Spleen (tissue), 11 donors: Measurements from ENCODE around the gene ABHD8. TPM values are rescaled to one million over a fixed set of nuclear protein-coding genes. Genes with fewer than 3 reads are reported as not detected.
A peak's percentile ranks its signal among the peaks of the same experiment; 100 is the strongest.

ENCODE experiments used
- DNase-seq: peaks from one replicate; pipeline ENCODE4 v3.0.0-alpha.2; 2020
- H3K27ac ChIP-seq, 8 donors: fragments of 200-600 bp; sonication (generic) in 7 of 8; 1 replicate in 4 of 8; 2 replicates in 4 of 8; pipeline versions ENCODE4 v1.5.0 to v1.8.0; 2016 to 2021; ENCODE audit warnings: inconsistent platforms in 4 of 8, mild to moderate bottlenecking in 4 of 8, moderate library complexity in 1 of 8
- H3K27me3 ChIP-seq, 7 donors: fragments of 200-600 bp; sonication (generic) in 6 of 7; replicated peaks in 1 of 7; 1 replicate in 4 of 7; 2 replicates in 3 of 7; pipeline versions ENCODE4 v1.5.0 to v1.8.0; 2016 to 2021; ENCODE audit warnings: inconsistent platforms in 3 of 7, mild to moderate bottlenecking in 1 of 7
- H3K36me3 ChIP-seq, 6 donors: fragments of 200-600 bp; sonication (generic) in 5 of 6; 1 replicate in 4 of 6; 2 replicates in 2 of 6; pipeline versions ENCODE4 v1.5.0 to v1.8.0; 2016 to 2021; ENCODE audit warnings: inconsistent platforms in 2 of 6
- H3K4me1 ChIP-seq, 6 donors: fragments of 200-600 bp; sonication (generic) in 5 of 6; 1 replicate in 3 of 6; 2 replicates in 3 of 6; pipeline versions ENCODE4 v1.5.0 to v1.8.0; 2016 to 2021; ENCODE audit warnings: inconsistent platforms in 3 of 6
- H3K4me3 ChIP-seq, 8 donors: fragments of 200-600 bp; sonication (generic) in 7 of 8; 1 replicate in 4 of 8; 2 replicates in 4 of 8; pipeline versions ENCODE4 v1.5.0 to v1.8.0; 2016 to 2021; ENCODE audit warnings: inconsistent platforms in 4 of 8, mild to moderate bottlenecking in 4 of 8, moderate library complexity in 2 of 8
- H3K9me3 ChIP-seq, 8 donors: fragments of 200-600 bp; sonication (generic) in 7 of 8; 1 replicate in 4 of 8; 2 replicates in 4 of 8; pipeline versions ENCODE4 v1.5.0 to v1.8.0; 2016 to 2021; ENCODE audit warnings: inconsistent platforms in 4 of 8
- POLR2A ChIP-seq, 3 donors: fragments of 450-650 bp; IDR thresholded peaks; one replicate each; pipeline ENCODE4 v1.5.1; 2017; ENCODE audit warnings: antibody characterized with exemption in 3 of 3, mild to moderate bottlenecking in 1 of 3
- POLR2AphosphoS5 ChIP-seq, 3 donors: sonication (generic); formaldehyde crosslinking; IDR thresholded peaks; one replicate each; pipeline ENCODE4 v1.5.1; 2017; ENCODE audit warnings: antibody characterized with exemption in 3 of 3
- WGBS, 5 donors: extraction: QIAGEN DNeasy Blood & Tissue Kit in 3 of 5; methylation state at CpG; one replicate each; pipeline versions ENCODE4 v1.1.5 to v1.1.7; 2013 to 2018; 5-methylcytosine and 5-hydroxymethylcytosine counted together
- intact Hi-C: fragments of 100-400 bp; cut with DNase I; formaldehyde crosslinking; loops from one replicate; pipeline ENCODE4 v1.15.0; 2023; ENCODE audit warnings: low total_unique reads
- polyA plus RNA-seq, 3 donors: library from polyadenylated mRNA; stranded (reverse); fragments of 200-250 nt; gene quantifications; one replicate each; pipeline ENCODE4 v1.2.1, GENCODE V29; 2013
- total RNA-seq, 7 donors: library from RNA; depleted of rRNA in 3 of 7; stranded (reverse); fragments of >200 nt in 3 of 7; fragmentation: NEBNext Ultra II Directional in 4 of 7; extraction: Animal tissue kit (Norgen Biotek cat#: 25700) in 4 of 7; gene quantifications; one replicate each; pipeline versions ENCODE4 v1.1.0 to v1.2.1, GENCODE V29; 2016 to 2021
- TF ChIP-seq, protein P1 (sequence below), 11 experiments: fragments of 200-600 bp in 7 of 11; fragments of 450-650 bp in 4 of 11; sonication (generic) in 4 of 11; IDR thresholded peaks in 8 of 11; conservative IDR thresholded peaks in 3 of 11; 1 replicate in 7 of 11; 2 replicates in 4 of 11; pipeline versions ENCODE4 v1.4.0 to v1.8.0; 2016 to 2021; ENCODE audit warnings: antibody characterized with exemption in 11 of 11, inconsistent platforms in 4 of 11, mild to moderate bottlenecking in 1 of 11
- donor health status: healthy with polysubstance abuse.
- donor health status: DM: no; HTN: no; CAD: no; lungs with moderate emphysema.
- donor health status: DM: no; HTN: no; CAD: no.
- donor health status: Bipolar disorder and iron deficiency.
- donor health status: healthy.
- donor health status: DM: no; HTN: no; CAD: no.
- donor health status: DM: yes; HTN: yes; CAD: no.

The ABHD8 gene
- total and polyA plus RNA-seq, 10 donors, result 6.5 to 18.7 (median 12.2) TPM

DNA sequence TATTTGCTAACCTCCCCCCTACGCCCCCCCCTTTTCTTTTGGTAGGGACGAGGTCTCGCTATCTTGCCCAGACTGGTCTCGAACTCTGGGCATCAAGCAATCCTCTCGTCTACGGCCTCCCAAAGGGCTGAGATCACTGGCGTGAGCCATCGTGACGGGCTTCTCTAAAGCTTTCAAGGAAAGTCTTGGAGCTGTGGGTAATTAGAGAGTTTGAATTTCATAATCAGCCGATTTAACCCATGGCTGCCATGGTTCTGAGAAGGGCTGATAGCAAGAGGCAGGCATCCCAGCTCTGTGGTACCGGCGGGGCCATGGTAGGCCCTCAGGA lies 679 bp upstream of the ABHD8 start:
- TF ChIP-seq POLR2A (IDR thresholded peaks at IDR 0.05) (no peak), POLR2AphosphoS5 (IDR thresholded peaks at IDR 0.05) (no peak)
- TF ChIP-seq, protein P1, sequence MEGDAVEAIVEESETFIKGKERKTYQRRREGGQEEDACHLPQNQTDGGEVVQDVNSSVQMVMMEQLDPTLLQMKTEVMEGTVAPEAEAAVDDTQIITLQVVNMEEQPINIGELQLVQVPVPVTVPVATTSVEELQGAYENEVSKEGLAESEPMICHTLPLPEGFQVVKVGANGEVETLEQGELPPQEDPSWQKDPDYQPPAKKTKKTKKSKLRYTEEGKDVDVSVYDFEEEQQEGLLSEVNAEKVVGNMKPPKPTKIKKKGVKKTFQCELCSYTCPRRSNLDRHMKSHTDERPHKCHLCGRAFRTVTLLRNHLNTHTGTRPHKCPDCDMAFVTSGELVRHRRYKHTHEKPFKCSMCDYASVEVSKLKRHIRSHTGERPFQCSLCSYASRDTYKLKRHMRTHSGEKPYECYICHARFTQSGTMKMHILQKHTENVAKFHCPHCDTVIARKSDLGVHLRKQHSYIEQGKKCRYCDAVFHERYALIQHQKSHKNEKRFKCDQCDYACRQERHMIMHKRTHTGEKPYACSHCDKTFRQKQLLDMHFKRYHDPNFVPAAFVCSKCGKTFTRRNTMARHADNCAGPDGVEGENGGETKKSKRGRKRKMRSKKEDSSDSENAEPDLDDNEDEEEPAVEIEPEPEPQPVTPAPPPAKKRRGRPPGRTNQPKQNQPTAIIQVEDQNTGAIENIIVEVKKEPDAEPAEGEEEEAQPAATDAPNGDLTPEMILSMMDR (IDR thresholded peaks at IDR 0.05 in 8 of 11, conservative IDR thresholded peaks at IDR 0.05 in 3 of 11), result no peak
- Histone ChIP-seq H3K36me3 (peaks cover 0 to 25% (median 7%) of the 10 kb centered on the region in 6 donors), H3K4me3 (peak overlapping the region in 2 of 8 donors; percentile 65 to 80), H3K27ac (peak overlapping the region in 4 of 8 donors; percentile 82 to 97 (median 94)), H3K4me1 (peaks cover 31 to 79% (median 53%) of the 10 kb centered on the region in 6 donors), H3K9me3 (no peaks in the 10 kb centered on the region), H3K27me3 (no peaks in the 10 kb centered on the region)
- DNase-seq, result peak; percentile 74
- 74 to 88% (median 80%) methylated on average over 12 of the region's 12 CpGs for WGBS, 5 donors
- intact Hi-C loops, result no loop called here

DNA sequence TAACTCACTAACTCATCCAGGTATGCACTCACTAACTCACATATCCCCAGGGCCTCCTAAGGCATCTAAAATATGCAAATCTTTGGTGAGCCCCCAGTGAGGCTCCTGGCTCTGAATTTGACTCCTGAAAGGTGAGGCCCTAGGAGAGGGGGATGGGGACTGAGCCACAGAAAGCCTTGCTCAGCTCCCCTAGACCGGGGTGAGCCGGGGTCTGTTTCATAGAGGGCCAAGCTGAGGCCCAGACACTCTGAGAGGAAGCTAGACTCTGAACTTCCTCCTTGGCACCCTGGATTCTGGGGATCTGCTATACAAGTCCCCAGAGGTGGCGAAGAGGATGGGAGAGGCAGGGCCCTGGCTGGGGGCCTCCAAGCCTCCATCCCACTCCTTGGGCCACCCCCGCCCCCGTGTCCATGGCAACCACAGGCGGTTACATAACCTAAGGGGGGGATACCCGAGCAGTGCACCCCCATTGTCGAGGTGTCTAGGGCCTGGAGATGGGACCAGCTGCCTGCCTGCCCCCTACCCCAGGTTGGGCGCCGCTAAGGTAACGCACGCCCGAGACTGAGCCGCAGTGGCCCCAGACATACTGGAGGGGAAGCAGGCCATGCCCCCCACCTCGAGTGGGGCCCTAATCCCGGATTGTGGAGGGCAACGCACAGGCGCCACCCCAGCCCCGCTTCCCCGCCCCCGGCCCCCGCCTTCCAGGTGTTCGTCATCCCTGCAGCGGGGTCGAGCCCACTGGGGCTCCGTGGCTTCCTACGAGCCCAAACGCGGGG lies 646 bp downstream of the ABHD8 start:
- DNase-seq, result peak; percentile 85
- 8 to 23% (median 11%) methylated on average over 6 to 29 of the region's 29 CpGs for WGBS, 5 donors
- H3K27ac ChIP-seq, result peak overlapping the region; percentile 61 to 94 (median 78)

DNA sequence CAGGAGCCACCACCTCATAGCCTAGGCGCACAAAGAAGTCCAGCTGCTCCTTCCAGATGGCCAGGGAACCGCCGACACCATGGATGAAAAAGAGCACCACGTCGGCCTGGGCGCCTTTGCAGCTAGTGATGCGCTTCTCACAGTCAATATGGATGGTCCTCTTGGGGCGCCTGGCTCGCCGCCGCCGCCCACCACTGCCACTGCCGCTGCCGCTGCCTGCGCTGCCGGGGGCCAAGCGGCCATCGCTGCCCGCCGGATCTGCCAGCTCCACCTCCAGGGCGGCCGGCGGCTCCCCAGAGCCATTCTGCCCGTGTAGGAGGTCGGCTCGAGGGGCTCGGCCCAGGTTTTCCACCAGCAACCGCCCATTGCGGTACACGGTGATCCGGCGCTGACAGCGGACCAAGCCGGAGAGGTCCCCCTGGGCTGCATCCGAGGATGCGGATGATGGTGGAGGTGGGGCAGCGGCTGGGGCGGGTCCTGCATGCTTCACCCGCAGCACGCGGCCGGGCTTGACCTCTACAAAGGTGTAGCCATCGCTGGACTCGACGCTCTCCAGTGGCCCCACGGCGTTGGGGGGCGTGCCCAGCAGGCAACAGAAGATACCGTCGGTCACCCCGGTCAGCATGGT lies 2.1 kb downstream of the ABHD8 start:
- H3K4me1 ChIP-seq, result peaks cover 22 to 51% (median 38%) of the 10 kb centered on the region in 6 donors
- TF ChIP-seq, protein P1 (IDR thresholded peaks at IDR 0.05 in 8 of 11, conservative IDR thresholded peaks at IDR 0.05 in 3 of 11), result no peak
- TF ChIP-seq POLR2AphosphoS5 (IDR thresholded peaks at IDR 0.05) (no peak), POLR2A (IDR thresholded peaks at IDR 0.05) (no peak)
- H3K27ac ChIP-seq, result no peak overlapping the region
- peaks cover 0 to 8% (median 7%) of the 10 kb centered on the region in 8 donors for H3K9me3 ChIP-seq
- intact Hi-C loops, result no loop called here
- peaks cover 0 to 36% (median 10%) of the 10 kb centered on the region in 6 donors for H3K36me3 ChIP-seq
- H3K27me3 ChIP-seq, result no peaks in the 10 kb centered on the region
- DNase-seq, result peak; percentile 77
- H3K4me3 ChIP-seq, result no peak overlapping the region
- WGBS, 5 donors, result 95 to 96% (median 95%) methylated on average over 33 to 51 of the region's 51 CpGs

More for the DNA sequence above, 646 bp downstream of the ABHD8 start:
- peaks cover 0 to 8% (median 7%) of the 10 kb centered on the region in 8 donors for H3K9me3 ChIP-seq
- peak overlapping the region; percentile 50 to 80 (median 72) for H3K4me3 ChIP-seq
- peaks cover 0 to 36% (median 10%) of the 10 kb centered on the region in 6 donors for H3K36me3 ChIP-seq
- H3K4me1 ChIP-seq, result peaks cover 31 to 66% (median 49%) of the 10 kb centered on the region in 6 donors
- TF ChIP-seq, protein P1 (IDR thresholded peaks at IDR 0.05 in 8 of 11, conservative IDR thresholded peaks at IDR 0.05 in 3 of 11), result no peak
- TF ChIP-seq POLR2A (IDR thresholded peaks at IDR 0.05) (no peak), POLR2AphosphoS5 (IDR thresholded peaks at IDR 0.05) (no peak)
- intact Hi-C loops, result no loop called here
- H3K27me3 ChIP-seq, result no peaks in the 10 kb centered on the region

DNA sequence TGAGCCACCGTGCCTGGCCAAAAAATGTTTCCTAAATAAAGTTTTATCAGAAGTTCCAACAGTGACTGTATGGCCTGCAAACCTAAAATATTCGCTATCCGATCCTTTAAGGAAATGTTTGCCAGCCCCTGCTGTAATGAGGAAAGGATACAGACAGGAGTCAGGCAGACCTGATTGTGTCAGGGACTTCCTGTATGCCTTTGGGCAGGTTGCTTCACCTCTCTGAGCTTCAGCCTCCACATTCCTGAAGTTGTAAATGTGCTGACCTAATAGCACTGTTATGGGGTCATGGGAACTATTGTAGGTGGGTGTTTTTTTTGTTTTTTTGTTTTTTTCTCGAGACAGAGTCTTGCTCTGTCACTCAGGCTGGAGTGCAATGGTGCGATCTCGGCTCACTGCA lies 6.2 kb downstream of the ABHD8 start:
- H3K4me3 ChIP-seq, result no peak overlapping the region
- peaks cover 0 to 46% (median 10%) of the 10 kb centered on the region in 6 donors for H3K36me3 ChIP-seq
- intact Hi-C loops, result no loop called here
- H3K27me3 ChIP-seq, result no peaks in the 10 kb centered on the region
- DNase-seq, result no peak
- WGBS, 5 donors, result 80 to 91% (median 89%) methylated on average over 6 of the region's 6 CpGs
- TF ChIP-seq POLR2A (IDR thresholded peaks at IDR 0.05) (no peak), POLR2AphosphoS5 (IDR thresholded peaks at IDR 0.05) (no peak)
- TF ChIP-seq, protein P1 (IDR thresholded peaks at IDR 0.05 in 8 of 11, conservative IDR thresholded peaks at IDR 0.05 in 3 of 11), result no peak
- H3K4me1 ChIP-seq, result peaks cover under 1 to 46% (median 11%) of the 10 kb centered on the region in 6 donors
- no peak overlapping the region for H3K27ac ChIP-seq
- peaks cover 0 to 8% (median 7%) of the 10 kb centered on the region in 8 donors for H3K9me3 ChIP-seq
